Urinary bladder (tissue), 4 donors: ENCODE results near the gene C11orf68. TPM values are rescaled to one million over a fixed set of nuclear protein-coding genes. Genes with fewer than 3 reads are reported as not detected.
"Not testable (repeated sequence)": the region's sequence is repeated elsewhere in the genome, so short reads cannot be mapped to it uniquely, and the experiment has no call there.

ENCODE experiments used
- DNase-seq: peaks from one replicate; pipeline ENCODE4 v3.0.0-alpha.2; 2015; ENCODE audit errors: extremely low spot score
- H3K27ac ChIP-seq: one replicate; pipeline ENCODE4 v1.5.1; 2013; ENCODE audit warnings: low read depth, mild to moderate bottlenecking, moderate library complexity
- H3K36me3 ChIP-seq: one replicate; pipeline ENCODE4 v1.6.1; 2013; ENCODE audit warnings: mild to moderate bottlenecking, moderate library complexity; ENCODE audit not compliant: insufficient read depth
- H3K4me1 ChIP-seq: one replicate; pipeline ENCODE4 v1.6.1; 2013; ENCODE audit warnings: mild to moderate bottlenecking, moderate library complexity; ENCODE audit not compliant: insufficient read depth
- H3K4me3 ChIP-seq: one replicate; pipeline ENCODE4 v1.5.1; 2013; ENCODE audit warnings: low read depth, low read length
- WGBS: extraction: QIAGEN DNeasy Blood & Tissue Kit; methylation state at CpG from one replicate; pipeline ENCODE4 v1.1.7; 2013; 5-methylcytosine and 5-hydroxymethylcytosine counted together
- polyA plus RNA-seq: library from polyadenylated mRNA; stranded (reverse); fragments of 200-250 nt; gene quantifications from one replicate; pipeline ENCODE4 v1.2.3, GENCODE V29; 2013
- total RNA-seq: library from RNA; depleted of rRNA; stranded (reverse); fragments of >200 nt; gene quantifications from one replicate; pipeline ENCODE4 v1.2.3, GENCODE V29; 2014
- donor health status: healthy with polysubstance abuse.
- donor health status: healthy.

Gene C11orf68
- total and polyA plus RNA-seq, 2 donors: 11.8 to 65.9 TPM

DNA sequence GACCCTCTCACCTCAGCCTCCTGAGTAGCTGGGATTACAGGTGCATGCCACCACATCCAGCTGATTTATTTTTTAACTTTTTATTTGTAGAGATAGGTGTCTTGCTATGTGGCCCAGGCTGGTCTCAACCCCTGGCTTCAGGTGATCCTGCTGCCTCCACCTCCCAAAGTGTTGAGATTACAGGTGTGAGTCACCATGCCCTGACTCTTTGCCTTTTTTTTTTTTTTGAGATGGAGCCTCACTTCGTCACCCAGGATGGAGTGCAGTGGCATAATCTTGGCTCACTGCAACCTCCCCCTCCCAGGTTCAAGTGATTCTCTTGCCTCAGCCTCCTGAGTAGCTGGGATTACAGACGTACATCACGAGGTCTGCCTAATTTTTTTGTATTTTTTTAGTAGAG is 32.8 kb upstream of the C11orf68 start:
- 54% methylated on average over 3 of the region's 3 CpGs for WGBS
- not testable (repeated sequence) for DNase-seq, H3K4me3 ChIP-seq, H3K36me3 ChIP-seq, H3K27ac ChIP-seq, H3K4me1 ChIP-seq

DNA sequence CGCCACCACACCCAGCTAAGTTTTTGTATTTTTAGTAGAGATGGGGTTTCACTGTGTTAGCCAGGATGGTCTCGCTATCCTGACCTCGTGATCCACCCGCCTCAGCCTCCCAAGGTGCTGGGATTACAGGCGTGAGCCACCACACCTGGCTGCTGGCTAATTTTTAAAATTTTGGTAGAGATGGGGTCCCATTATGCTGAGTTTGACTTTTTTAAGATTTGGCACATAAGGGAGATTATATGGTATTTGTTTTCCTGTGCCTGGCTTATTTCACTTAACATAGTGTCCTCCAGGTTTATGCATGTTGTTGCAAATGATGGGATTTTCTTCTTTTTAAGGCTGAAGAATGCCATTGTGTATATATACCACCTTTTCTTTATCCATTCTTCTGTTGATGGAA is 31.8 kb upstream of the C11orf68 start:
- not testable (repeated sequence) for H3K4me1 ChIP-seq, H3K36me3 ChIP-seq, DNase-seq, H3K4me3 ChIP-seq, H3K27ac ChIP-seq
- 93% methylated on average over 5 of the region's 5 CpGs for WGBS

GRCh38 chr11:65947603-65948125 is 28.8 kb upstream of the C11orf68 start:
- no peak overlapping the region for H3K27ac ChIP-seq
- H3K4me3 ChIP-seq: no peak overlapping the region
- no peak for DNase-seq
- no peaks in the 10 kb centered on the region for H3K36me3 ChIP-seq
- no peaks in the 10 kb centered on the region for H3K4me1 ChIP-seq
- WGBS: 83% methylated on average over 12 of the region's 12 CpGs

- 46% methylated on average over 13 of the region's 13 CpGs for WGBS
Observed at GRCh38 chr11:65947133-65947532, 28.3 kb upstream of the C11orf68 start.

GRCh38 chr11:65946655-65947054 is 27.8 kb upstream of the C11orf68 start:
- no peak for DNase-seq
- H3K36me3 ChIP-seq: no peaks in the 10 kb centered on the region
- no peak overlapping the region for H3K4me3 ChIP-seq
- no peak overlapping the region for H3K27ac ChIP-seq
- no peaks in the 10 kb centered on the region for H3K4me1 ChIP-seq
- WGBS: 86% methylated on average over 4 of the region's 4 CpGs

More at GRCh38 chr11:65947133-65947532, 28.3 kb upstream of the C11orf68 start:
- H3K36me3 ChIP-seq: no peaks in the 10 kb centered on the region
- DNase-seq: no peak
- no peak overlapping the region for H3K4me3 ChIP-seq
- H3K4me1 ChIP-seq: no peaks in the 10 kb centered on the region
- H3K27ac ChIP-seq: no peak overlapping the region

- no peak for DNase-seq
- Histone ChIP-seq H3K4me3 (no peak overlapping the region), H3K4me1 (no peaks in the 10 kb centered on the region), H3K27ac (no peak overlapping the region), H3K36me3 (no peaks in the 10 kb centered on the region)
- WGBS: 80% methylated on average over 11 of the region's 11 CpGs
Observed at GRCh38 chr11:65945941-65946558, 27.2 kb upstream of the C11orf68 start.

GRCh38 chr11:65945430-65945911 is 26.6 kb upstream of the C11orf68 start, which contains the start of gene TSGA10IP:
Gene TSGA10IP, plus strand, starts transcription at chr11:65945480. Its CDS starts 196 bp downstream, at chr11:65945676.
- no peak within 1 kb of the TSS for H3K4me3 ChIP-seq
- no peak for DNase-seq
- WGBS: 53% methylated on average over 13 of the region's 13 CpGs
- no peaks in the 10 kb centered on the region for H3K36me3 ChIP-seq
- H3K27ac ChIP-seq: no peak within 1 kb of the TSS
- no peaks in the 10 kb centered on the region for H3K4me1 ChIP-seq

- Histone ChIP-seq H3K4me1 (no peaks in the 10 kb centered on the region), H3K4me3 (no peak overlapping the region), H3K27ac (no peak overlapping the region), H3K36me3 (no peaks in the 10 kb centered on the region)
- 60% methylated on average over 8 of the region's 8 CpGs for WGBS
- no peak for DNase-seq
Observed at GRCh38 chr11:65944767-65945166, 25.9 kb upstream of the C11orf68 start.

DNA sequence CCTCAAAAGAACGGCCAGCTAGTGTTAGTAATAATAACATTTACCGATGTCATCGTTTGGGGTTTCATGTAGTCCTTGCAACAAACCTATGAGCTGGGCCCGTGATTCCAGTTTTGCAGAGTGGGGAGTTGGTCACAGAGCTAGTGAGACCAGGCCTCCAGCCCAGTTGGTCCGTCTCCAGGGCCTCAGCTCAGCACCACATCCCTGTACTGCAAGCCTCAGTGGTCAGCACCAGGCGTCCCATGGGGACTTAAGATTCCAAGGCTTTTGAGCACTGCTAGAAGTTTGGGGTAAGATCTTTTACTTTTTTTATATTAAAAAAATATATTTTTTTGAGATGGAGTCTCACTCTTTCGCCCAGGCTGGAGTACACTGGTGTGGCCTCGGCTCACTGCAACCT is 25.3 kb upstream of the C11orf68 start:
- no peak overlapping the region for H3K4me3 ChIP-seq
- DNase-seq: no peak
- WGBS: 86% methylated on average over 8 of the region's 8 CpGs
- H3K4me1 ChIP-seq: no peaks in the 10 kb centered on the region
- no peak overlapping the region for H3K27ac ChIP-seq
- H3K36me3 ChIP-seq: no peaks in the 10 kb centered on the region

DNA sequence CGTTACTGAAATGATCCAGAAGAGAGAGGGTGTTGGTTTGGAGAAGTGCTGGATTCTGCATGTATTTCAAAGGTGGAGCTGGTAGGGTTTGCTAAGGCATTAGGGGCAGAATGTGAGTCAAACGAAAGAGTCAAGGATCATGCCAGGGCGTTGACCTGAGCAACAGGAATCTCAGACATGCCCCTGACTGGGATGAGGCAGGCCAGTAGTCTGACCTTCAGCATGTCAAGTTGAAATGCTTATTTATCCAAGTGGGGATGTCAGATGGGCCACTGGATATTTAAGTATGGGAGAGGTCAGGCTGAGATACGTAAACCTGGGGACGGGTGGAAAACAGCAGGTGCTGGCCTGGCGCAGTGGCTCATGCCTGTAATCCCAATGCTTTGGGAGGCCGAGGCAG is 23.7 kb upstream of the C11orf68 start:
- Histone ChIP-seq H3K4me3 (no peak overlapping the region), H3K4me1 (no peaks in the 10 kb centered on the region), H3K36me3 (no peaks in the 10 kb centered on the region), H3K27ac (no peak overlapping the region)
- DNase-seq: no peak
- 86% methylated on average over 7 of the region's 7 CpGs for WGBS

DNA sequence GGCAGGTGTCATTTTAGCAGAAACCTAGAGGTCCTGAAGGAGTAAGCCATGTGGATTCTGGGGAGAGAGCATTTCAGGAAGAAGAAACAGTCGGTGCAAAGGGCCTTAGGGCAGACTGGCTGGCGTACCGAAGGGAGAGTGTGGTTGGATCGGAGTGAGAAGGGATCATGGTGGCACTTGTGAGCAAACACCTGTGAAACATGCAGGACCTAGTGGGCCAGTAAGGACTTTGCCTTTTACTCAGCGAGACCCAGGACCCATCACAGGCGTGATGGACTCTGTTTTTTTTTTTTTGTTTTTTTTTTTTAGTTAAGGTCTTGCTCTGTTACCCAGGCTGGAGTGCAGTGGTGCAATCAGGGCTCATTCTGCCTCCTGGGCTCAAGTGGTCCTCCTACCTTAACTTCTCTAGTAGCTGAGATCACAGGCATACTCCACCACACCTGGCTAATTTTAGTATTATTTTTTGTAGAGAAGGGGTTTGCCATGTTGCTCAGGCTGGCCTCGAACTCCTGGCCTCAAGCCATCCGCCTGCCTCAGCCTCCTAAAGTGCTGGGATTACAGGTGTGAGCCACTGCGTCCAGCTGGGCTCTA is 23.0 kb upstream of the C11orf68 start:
- 71% methylated on average over 9 of the region's 9 CpGs for WGBS
- Histone ChIP-seq H3K27ac (no peak overlapping the region), H3K36me3 (no peaks in the 10 kb centered on the region), H3K4me1 (no peaks in the 10 kb centered on the region), H3K4me3 (no peak overlapping the region)
- DNase-seq: no peak

DNA sequence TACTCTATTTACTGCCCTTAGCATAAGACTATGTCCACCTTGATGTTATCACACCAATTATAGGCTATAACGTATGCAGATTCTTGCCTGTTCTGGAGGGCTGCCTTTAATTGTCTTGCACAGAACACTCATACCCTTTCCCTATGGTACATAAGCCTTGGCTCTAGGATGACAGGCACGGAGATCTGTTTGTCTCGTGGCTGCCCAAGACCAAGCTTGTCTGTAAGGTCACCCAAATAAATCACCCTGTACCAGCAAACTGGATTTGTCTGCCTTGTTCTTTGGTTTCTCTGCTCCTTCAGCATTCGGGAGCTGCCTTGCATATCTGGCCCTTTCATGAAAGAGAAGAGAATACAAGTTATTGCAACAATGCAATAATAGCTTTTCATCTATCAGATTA is 18.9 kb upstream of the C11orf68 start:
- DNase-seq: no peak
- no peak overlapping the region for H3K4me3 ChIP-seq
- no peak overlapping the region for H3K27ac ChIP-seq
- WGBS: 53% methylated on average over 4 of the region's 4 CpGs
- H3K4me1 ChIP-seq: no peaks in the 10 kb centered on the region
- H3K36me3 ChIP-seq: no peaks in the 10 kb centered on the region

DNA sequence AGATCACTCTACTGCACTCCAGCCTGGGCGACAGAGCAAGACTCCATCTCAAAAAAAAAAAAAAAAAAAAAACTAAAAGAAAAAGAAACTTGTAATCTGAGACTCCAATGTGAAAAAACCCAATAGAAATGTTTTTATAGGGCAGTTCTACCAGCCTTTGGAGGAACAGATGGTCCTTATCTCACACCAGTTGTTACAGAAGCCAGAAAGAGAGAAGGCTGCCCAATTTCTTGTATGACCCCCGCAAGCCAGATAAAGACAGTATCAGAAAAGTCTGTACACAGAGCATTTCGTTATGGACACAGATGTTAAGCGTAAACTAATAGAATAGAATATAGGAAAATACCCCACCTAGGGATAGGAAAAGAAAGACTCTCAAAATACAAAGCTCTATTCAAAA is 15.2 kb upstream of the C11orf68 start:
- 34% methylated on average over 4 of the region's 4 CpGs for WGBS
- no peak for DNase-seq
- H3K27ac ChIP-seq: no peak overlapping the region
- no peaks in the 10 kb centered on the region for H3K4me1 ChIP-seq
- H3K36me3 ChIP-seq: no peaks in the 10 kb centered on the region
- no peak overlapping the region for H3K4me3 ChIP-seq

- H3K27ac ChIP-seq: no peak overlapping the region
- H3K36me3 ChIP-seq: no peaks in the 10 kb centered on the region
- no peak overlapping the region for H3K4me3 ChIP-seq
- no peaks in the 10 kb centered on the region for H3K4me1 ChIP-seq
- no peak for DNase-seq
- 37% methylated on average over 9 of the region's 9 CpGs for WGBS
Observed at GRCh38 chr11:65932558-65932919, 13.7 kb upstream of the C11orf68 start.
